Endothelial cell of umbilical vein (primary cell): ENCODE measurements around the gene PPTC7. TPM values are rescaled to one million over a fixed set of nuclear protein-coding genes. Genes with fewer than 3 reads are reported as not detected.

Experiments used
- BruUV-seq: library from RNA; stranded (reverse); fragments of 400-500 nt; replicated peaks from 2 replicates; lab custom pipeline; 2021; lab: Mats Ljungman, UMichigan
- CTCF ChIA-PET: fragments of 300-600, 350-600 bp; sonication (Branson Sonifier 250); formaldehyde crosslinking; loops from one replicate; lab custom pipeline; 2021; ENCODE audit warnings: antibody characterized with exemption, inconsistent platforms; lab: Charles Lee
- POLR2A ChIA-PET: fragments of 300-600, 350-600 bp; sonication (Branson Sonifier 250); formaldehyde crosslinking; loops from one replicate; lab custom pipeline; 2021; ENCODE audit warnings: antibody characterized with exemption, inconsistent platforms; lab: Charles Lee
- DNase-seq: peaks from one replicate; pipeline ENCODE4 v3.0.0-alpha.2; 2011; ENCODE audit warnings: low read depth, low spot score
- FAIRE-seq: peaks from 2 replicates; lab custom pipeline; 2011; peaks lifted over from hg19 to GRCh38; lab: Jason Lieb, UNC
- H2AFZ ChIP-seq: 2 replicates; pipeline ENCODE4 v1.6.0; 2012; ENCODE audit warnings: low read depth, low read length, control low read depth, inconsistent platforms
- H3K27ac ChIP-seq: 2 replicates; pipeline ENCODE4 v1.5.1; 2011; ENCODE audit warnings: low read depth, mild to moderate bottlenecking, control low read depth, low read length, moderate library complexity; ENCODE audit not compliant: insufficient read depth
- H3K27me3 ChIP-seq, 2 experiments: 2 replicates each; pipeline versions ENCODE4 v1.6.0 to v1.6.1; 2011; ENCODE audit warnings: low read length in 2 of 2, mixed read lengths in 1 of 2; ENCODE audit not compliant: control insufficient read depth in 2 of 2, insufficient read depth in 2 of 2
- H3K36me3 ChIP-seq, 2 experiments: 2 replicates in 1 of 2; 3 replicates in 1 of 2; pipeline ENCODE4 v1.5.1; 2011; ENCODE audit warnings: low read length in 2 of 2, mild to moderate bottlenecking in 1 of 2, moderate library complexity in 1 of 2; ENCODE audit not compliant: control insufficient read depth in 2 of 2, insufficient read depth in 2 of 2; ENCODE audit errors: extremely low read depth in 1 of 2
- H3K4me1 ChIP-seq: 3 replicates; pipeline ENCODE4 v1.5.1; 2011; ENCODE audit warnings: mild to moderate bottlenecking, low read length; ENCODE audit not compliant: control insufficient read depth, insufficient read depth; ENCODE audit errors: extremely low read depth
- H3K4me2 ChIP-seq: 2 replicates; pipeline ENCODE4 v1.6.1; 2011; ENCODE audit warnings: low read length, control low read depth, mixed read lengths; ENCODE audit not compliant: insufficient read depth
- H3K4me3 ChIP-seq, 3 experiments: fragments of 200-600 bp in 1 of 3; sonication (generic), shearing (Covaris generic) in 1 of 3; replicated peaks in 1 of 3; 2 replicates each; pipeline ENCODE4 v1.5.1; 2011 to 2016; ENCODE audit warnings: control low read depth in 3 of 3, low read length in 3 of 3, mild to moderate bottlenecking in 2 of 3, inconsistent platforms in 1 of 3, low read depth in 1 of 3, moderate library complexity in 1 of 3; ENCODE audit not compliant: insufficient read depth in 1 of 3
- H3K79me2 ChIP-seq: 2 replicates; pipeline ENCODE4 v1.6.0; 2012; ENCODE audit warnings: low read length, inconsistent platforms; ENCODE audit not compliant: control insufficient read depth, insufficient read depth
- H3K9ac ChIP-seq: replicated peaks from 2 replicates; pipeline ENCODE3; 2011; ENCODE audit warnings: low read length, control low read depth; ENCODE audit not compliant: insufficient read depth; ENCODE audit errors: extremely low read depth
- H3K9me1 ChIP-seq: replicated peaks from 3 replicates; pipeline ENCODE4 v1.6.0; 2011; ENCODE audit warnings: mild to moderate bottlenecking, low read length; ENCODE audit not compliant: control insufficient read depth, insufficient read depth; ENCODE audit errors: extremely low read depth
- H3K9me3 ChIP-seq: replicated peaks from 2 replicates; pipeline ENCODE4 v1.5.1; 2012; ENCODE audit warnings: low read length, inconsistent platforms; ENCODE audit not compliant: control insufficient read depth, insufficient read depth
- H4K20me1 ChIP-seq: replicated peaks from 2 replicates; pipeline ENCODE3; 2011; ENCODE audit warnings: mild to moderate bottlenecking, low read length; ENCODE audit not compliant: control insufficient read depth, insufficient read depth; ENCODE audit errors: extremely low read depth
- EZH2 ChIP-seq: IDR thresholded peaks from 2 replicates; pipeline ENCODE4 v1.6.1; 2012; ENCODE audit warnings: borderline replicate concordance, low read depth, mild to moderate bottlenecking, moderate library complexity, low read length, inconsistent platforms; ENCODE audit not compliant: severe bottlenecking
- FOS ChIP-seq: IDR thresholded peaks from 2 replicates; pipeline ENCODE4 v1.6.1; 2011; ENCODE audit warnings: mild to moderate bottlenecking, low read length, moderate library complexity, borderline replicate concordance; ENCODE audit not compliant: insufficient read depth
- GATA2 ChIP-seq: IDR thresholded peaks from 2 replicates; pipeline ENCODE4 v1.7.0; 2011; ENCODE audit warnings: low read depth, mild to moderate bottlenecking, moderate library complexity, mixed read lengths, low read length; ENCODE audit not compliant: insufficient read length, insufficient read depth
- JUN ChIP-seq: IDR thresholded peaks from 2 replicates; pipeline ENCODE4 v1.6.1; 2011; ENCODE audit warnings: borderline replicate concordance, low read depth; ENCODE audit not compliant: insufficient read length, insufficient read depth
- MAX ChIP-seq: IDR thresholded peaks from 2 replicates; pipeline ENCODE4 v1.6.1; 2011; ENCODE audit not compliant: insufficient read depth, insufficient read length
- MYC ChIP-seq: IDR thresholded peaks from one replicate; pipeline ENCODE4 v1.6.1; 2011; ENCODE audit warnings: mild to moderate bottlenecking, low read depth, low read length
- POLR2A ChIP-seq: IDR thresholded peaks from 2 replicates; pipeline ENCODE4 v1.6.1; 2012; ENCODE audit warnings: low read depth, mild to moderate bottlenecking, control low read depth, low read length
- POLR2AphosphoS5 ChIP-seq: IDR thresholded peaks from 2 replicates; pipeline ENCODE4 v1.6.1; 2012; ENCODE audit warnings: low read depth, mild to moderate bottlenecking, control low read depth, low read length, moderate library complexity; ENCODE audit not compliant: insufficient read depth
- dilution Hi-C: fragments of 300-500 bp; cut with MboI; formaldehyde crosslinking; loops from one replicate; pipeline ENCODE4 v1.15.0; 2019; ENCODE audit warnings: low sequenced_read_pairs; ENCODE audit not compliant: extremely low pct_ligation_motif_present
- intact Hi-C: fragments of 100-400 bp; cut with micrococcal nuclease; formaldehyde crosslinking; loops from one replicate; pipeline ENCODE4 v1.10.0; 2022
- polyA plus RNA-seq, 4 experiments: library from polyadenylated mRNA; depleted of rRNA in 3 of 4; stranded (reverse) in 3 of 4; unstranded in 1 of 4; fragments of >200 nt; gene quantifications; 2 replicates each; pipeline versions ENCODE4 v1.2.1 to v1.2.3, GENCODE V29; 2011 to 2012; ENCODE audit warnings: missing spikeins in 1 of 4
- total RNA-seq: library from RNA; stranded (reverse); gene quantifications from 2 replicates; pipeline ENCODE4 v1.2.3, GENCODE V29; 2021
- TF ChIP-seq, protein P1 (sequence below), 2 donors: IDR thresholded peaks; 1 replicate in 1 of 2; 2 replicates in 1 of 2; pipeline ENCODE4 v1.5.1; 2011; ENCODE audit warnings: low read length in 2 of 2, mild to moderate bottlenecking in 2 of 2, moderate library complexity in 2 of 2, control low read depth in 1 of 2, inconsistent platforms in 1 of 2, low read depth in 1 of 2; ENCODE audit not compliant: insufficient read depth in 1 of 2; ENCODE audit errors: extremely low read depth in 1 of 2

PPTC7 gene
- total and polyA plus RNA-seq, 2 donors (not counting 3 experiments of a cell fraction or from before 2014, with no cell fraction given), result 8.4 to 15.2 TPM

DNA sequence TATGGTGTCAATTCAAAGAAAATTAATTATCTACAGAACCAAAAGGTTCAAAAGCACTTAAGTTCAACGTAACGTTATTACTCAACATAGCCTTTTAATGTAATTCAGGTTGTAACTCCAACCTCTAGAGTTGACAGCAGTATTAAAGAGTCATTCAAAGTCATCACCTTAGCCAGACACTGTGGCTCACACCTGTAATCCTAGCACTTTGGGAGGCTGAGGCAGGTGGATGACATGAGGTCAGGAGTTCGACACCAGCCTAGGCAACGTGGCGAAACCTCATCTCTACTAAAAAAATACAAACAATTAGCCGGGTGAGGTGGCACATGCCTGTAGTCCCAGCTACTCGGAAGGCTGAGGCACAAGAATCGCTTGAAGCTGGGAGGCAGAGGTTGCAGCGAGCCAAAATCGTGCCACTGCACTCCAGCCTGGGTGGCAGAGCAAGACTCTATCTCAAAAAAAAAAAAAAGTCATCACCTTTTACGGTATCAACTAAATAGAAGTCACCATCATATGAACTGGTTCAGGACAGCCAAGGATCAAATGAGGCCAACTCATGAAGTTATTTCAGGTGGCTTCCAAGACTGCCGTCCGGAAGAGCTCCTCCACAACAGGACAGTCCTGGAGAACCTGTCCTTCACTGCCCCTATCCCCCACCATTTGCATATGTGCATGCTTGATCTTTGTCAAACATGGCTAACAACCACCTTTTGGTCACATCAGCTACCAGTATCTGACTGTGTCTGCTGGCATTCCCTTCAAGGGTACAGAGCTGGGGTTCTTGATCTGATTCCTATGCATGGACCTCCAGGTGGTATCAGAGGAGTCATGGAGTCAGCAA lies 4.2 kb downstream of the PPTC7 start:
- peaks cover 26% of the 10 kb centered on the region for H3K4me1 ChIP-seq
- ChIA-PET POLR2A (interaction anchor here (0.6 kb wide), 1 partner anchor 14 kb away, joined by 3 read pairs; no protein-coding TSS in a partner anchor), CTCF (interaction anchor here (0.9 to 2.0 kb wide), 3 partner anchors 21 to 110 kb away, joined by 3 to 7 read pairs (median 3); partner anchors contain the start of gene FAM216A)
- no peak overlapping the region for H3K27ac ChIP-seq
- no peaks in the 10 kb centered on the region for H4K20me1 ChIP-seq
- no TSS peak for BruUV-seq
- H3K36me3 ChIP-seq, result no peaks in the 10 kb centered on the region
- FAIRE-seq, result no peak
- H3K79me2 ChIP-seq, result peaks cover 86% of the 10 kb centered on the region
- intact Hi-C loops (no loop called here), dilution Hi-C loops (no loop called here)
- DNase-seq, result no peak
- no peaks in the 10 kb centered on the region for H3K9me1 ChIP-seq
- H3K9ac ChIP-seq, result no peak overlapping the region
- peak overlapping the region; percentile 14 for H3K4me2 ChIP-seq
- H3K9me3 ChIP-seq, result no peaks in the 10 kb centered on the region
- no peak overlapping the region for H3K4me3 ChIP-seq
- TF ChIP-seq POLR2A (no peak), JUN (no peak), FOS (no peak), POLR2AphosphoS5 (no peak), GATA2 (no peak), EZH2 (no peak), MAX (no peak), MYC (no peak)
- TF ChIP-seq, protein P1, sequence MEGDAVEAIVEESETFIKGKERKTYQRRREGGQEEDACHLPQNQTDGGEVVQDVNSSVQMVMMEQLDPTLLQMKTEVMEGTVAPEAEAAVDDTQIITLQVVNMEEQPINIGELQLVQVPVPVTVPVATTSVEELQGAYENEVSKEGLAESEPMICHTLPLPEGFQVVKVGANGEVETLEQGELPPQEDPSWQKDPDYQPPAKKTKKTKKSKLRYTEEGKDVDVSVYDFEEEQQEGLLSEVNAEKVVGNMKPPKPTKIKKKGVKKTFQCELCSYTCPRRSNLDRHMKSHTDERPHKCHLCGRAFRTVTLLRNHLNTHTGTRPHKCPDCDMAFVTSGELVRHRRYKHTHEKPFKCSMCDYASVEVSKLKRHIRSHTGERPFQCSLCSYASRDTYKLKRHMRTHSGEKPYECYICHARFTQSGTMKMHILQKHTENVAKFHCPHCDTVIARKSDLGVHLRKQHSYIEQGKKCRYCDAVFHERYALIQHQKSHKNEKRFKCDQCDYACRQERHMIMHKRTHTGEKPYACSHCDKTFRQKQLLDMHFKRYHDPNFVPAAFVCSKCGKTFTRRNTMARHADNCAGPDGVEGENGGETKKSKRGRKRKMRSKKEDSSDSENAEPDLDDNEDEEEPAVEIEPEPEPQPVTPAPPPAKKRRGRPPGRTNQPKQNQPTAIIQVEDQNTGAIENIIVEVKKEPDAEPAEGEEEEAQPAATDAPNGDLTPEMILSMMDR (IDR thresholded peaks at IDR 0.05; ENCODE audit: extremely low read depth in 1 of 2, insufficient read depth in 1 of 2, low read depth in 1 of 2, low read length in 2 of 2), result no peak
- H2AFZ ChIP-seq, result no peak overlapping the region
- H3K27me3 ChIP-seq, result no peaks in the 10 kb centered on the region
